Naive thymus-derived CD4-positive, alpha-beta T cell (primary cell): Measurements from ENCODE around the gene XYLT1. TPM values are rescaled to one million over a fixed set of nuclear protein-coding genes. Genes with fewer than 3 reads are reported as not detected.
A peak's percentile ranks its signal among the peaks of the same experiment; 100 is the strongest.

Experiments
- ATAC-seq: fragments of 150-1000 bp; cut with Tn5 transposase; 2 replicates; pipeline ENCODE4 v1.10.0; 2021; ENCODE audit warnings: mild to moderate bottlenecking, moderate library complexity
- CTCF ChIA-PET: fragments of 350-600 bp; sonication (Branson Sonifier 250); formaldehyde crosslinking; loops from one replicate; lab custom pipeline; 2021; ENCODE audit warnings: antibody characterized with exemption; lab: Charles Lee
- POLR2A ChIA-PET: fragments of 350-600 bp; sonication (Branson Sonifier 250); formaldehyde crosslinking; loops from one replicate; lab custom pipeline; 2021; ENCODE audit warnings: antibody characterized with exemption, inconsistent platforms; lab: Charles Lee
- DNase-seq, 9 donors: peaks; one replicate each; pipeline versions ENCODE4 v3.0.0 to v3.0.0-alpha.2; 2020 to 2022; ENCODE audit warnings: mixed read lengths in 1 of 9
- H3K27ac ChIP-seq: one replicate; pipeline ENCODE4 v1.7.0; 2013; ENCODE audit warnings: mild to moderate bottlenecking, low read depth, low read length, moderate library complexity
- H3K27me3 ChIP-seq, 2 donors: one replicate each; pipeline ENCODE4 v1.7.0; 2013; ENCODE audit warnings: low read length in 2 of 2, mild to moderate bottlenecking in 2 of 2, moderate library complexity in 2 of 2; ENCODE audit not compliant: control insufficient read depth in 2 of 2, insufficient read depth in 2 of 2
- H3K36me3 ChIP-seq, 3 experiments: 1 replicate in 2 of 3; 2 replicates in 1 of 3; pipeline ENCODE4 v1.7.0; 2013; ENCODE audit warnings: low read length in 3 of 3, mild to moderate bottlenecking in 3 of 3, moderate library complexity in 1 of 3; ENCODE audit not compliant: insufficient read depth in 3 of 3, control insufficient read depth in 2 of 3
- H3K4me1 ChIP-seq, 2 donors: one replicate each; pipeline ENCODE4 v1.7.0; 2013; ENCODE audit warnings: low read length in 2 of 2, mild to moderate bottlenecking in 2 of 2, moderate library complexity in 1 of 2; ENCODE audit not compliant: control insufficient read depth in 2 of 2, insufficient read depth in 2 of 2
- H3K4me3 ChIP-seq: 2 replicates; pipeline ENCODE4 v1.7.0; 2013; ENCODE audit warnings: mild to moderate bottlenecking, low read length
- H3K9me3 ChIP-seq, 3 experiments: 1 replicate in 2 of 3; 2 replicates in 1 of 3; pipeline ENCODE4 v1.7.0; 2013; ENCODE audit warnings: low read length in 3 of 3; ENCODE audit not compliant: control insufficient read depth in 2 of 3
- H3K27ac Mint-ChIP-seq, 9 donors: one replicate each; pipeline ENCODE4 v1.8.0; 2020 to 2022; ENCODE audit warnings: mixed read lengths in 9 of 9, mild to moderate bottlenecking in 8 of 9, moderate library complexity in 5 of 9, inconsistent platforms in 2 of 9
- H3K27me3 Mint-ChIP-seq, 5 donors: one replicate each; pipeline ENCODE4 v1.8.0; 2021 to 2022; ENCODE audit warnings: mixed read lengths in 5 of 5, mild to moderate bottlenecking in 1 of 5
- H3K36me3 Mint-ChIP-seq, 5 donors: one replicate each; pipeline ENCODE4 v1.8.0; 2020 to 2022; ENCODE audit warnings: mixed read lengths in 5 of 5, mild to moderate bottlenecking in 3 of 5, inconsistent platforms in 1 of 5
- H3K4me1 Mint-ChIP-seq, 7 donors: one replicate each; pipeline ENCODE4 v1.8.0; 2020 to 2022; ENCODE audit warnings: mixed read lengths in 7 of 7, mild to moderate bottlenecking in 3 of 7, inconsistent platforms in 1 of 7
- H3K4me3 Mint-ChIP-seq, 10 donors: one replicate each; pipeline ENCODE4 v1.8.0; 2020 to 2022; ENCODE audit warnings: mild to moderate bottlenecking in 10 of 10, mixed read lengths in 10 of 10, moderate library complexity in 6 of 10, inconsistent platforms in 2 of 10
- H3K9me3 Mint-ChIP-seq, 11 donors: one replicate each; pipeline ENCODE4 v1.8.0; 2020 to 2022; ENCODE audit warnings: mixed read lengths in 11 of 11, mild to moderate bottlenecking in 4 of 11, inconsistent platforms in 1 of 11, moderate library complexity in 1 of 11
- intact Hi-C, 2 donors: fragments of 100-400 bp; cut with micrococcal nuclease; formaldehyde crosslinking; loops; one replicate each; pipeline ENCODE4 v1.15.1; 2023
- polyA plus RNA-seq, 2 donors: library from polyadenylated mRNA; unstranded; fragments of 300-500 nt; fragmentation: Illumina TruSeq; gene quantifications; one replicate each; pipeline ENCODE4 v1.2.3, GENCODE V29; 2021
- total RNA-seq, 6 experiments: library from RNA in 5 of 6; stranded (reverse) in 5 of 6; gene quantifications; 1 replicate in 5 of 6; 2 replicates in 1 of 6; pipeline ENCODE4 v1.2.3 and lab custom pipeline; 2021 to 2026

The XYLT1 gene
- total and polyA plus RNA-seq, 7 experiments from 2014 or later = 1.9 to 50.4 (median 37.9) TPM

GRCh38 chr16:17466876-17467275, 3.9 kb downstream of the XYLT1 start:
- H3K4me3 Mint-ChIP-seq = peak overlapping the region in 5 of 10 donors; percentile 84 to 97 (median 94)
- H3K27me3 ChIP-seq = no peaks in the 10 kb centered on the region
- DNase-seq (no peak), ATAC-seq (no peak)
- H3K9me3 ChIP-seq = no peaks in the 10 kb centered on the region
- H3K27ac ChIP-seq = no peak overlapping the region
- H3K4me1 Mint-ChIP-seq = peaks cover 56 to 75% (median 68%) of the 10 kb centered on the region in 7 donors
- peaks cover 0 to 3% (median 0%) of the 10 kb centered on the region in 11 donors for H3K9me3 Mint-ChIP-seq
- no peak overlapping the region for H3K4me3 ChIP-seq
- H3K27me3 Mint-ChIP-seq = no peaks in the 10 kb centered on the region
- peak overlapping the region in 1 of 9 donors; percentile 1 for H3K27ac Mint-ChIP-seq
- ChIA-PET POLR2A (no interaction called here), CTCF (interaction anchor here (0.8 to 2.4 kb wide), 7 partner anchors 23 to 273 kb away, joined by 3 to 10 read pairs (median 4); no protein-coding TSS in a partner anchor)
- peaks cover 0 to 46% (median 20%) of the 10 kb centered on the region in 5 donors for H3K36me3 Mint-ChIP-seq
- H3K4me1 ChIP-seq = peaks cover 20 to 26% of the 10 kb centered on the region in 2 donors
- intact Hi-C loops = loop anchor here (5.0 to 10.0 kb wide), 3 partner anchors 190 to 605 kb away; no protein-coding TSS in a partner anchor
- no peaks in the 10 kb centered on the region for H3K36me3 ChIP-seq

GRCh38 chr16:17465460-17465859, 5.3 kb downstream of the XYLT1 start:
- CTCF ChIA-PET = interaction anchor here (0.7 to 1.1 kb wide), 3 partner anchors 13 to 1421 kb away, joined by 3 to 7 read pairs (median 3); no protein-coding TSS in a partner anchor
- H3K4me1 ChIP-seq = peaks cover 20 to 24% of the 10 kb centered on the region in 2 donors
- H3K4me1 Mint-ChIP-seq = peaks cover 61 to 83% (median 81%) of the 10 kb centered on the region in 7 donors

GRCh38 chr16:17463335-17463734, 7.4 kb downstream of the XYLT1 start:
- peaks cover 0 to 53% (median 31%) of the 10 kb centered on the region in 5 donors for H3K36me3 Mint-ChIP-seq
- peaks cover 46 to 83% (median 71%) of the 10 kb centered on the region in 7 donors for H3K4me1 Mint-ChIP-seq
- H3K36me3 ChIP-seq = no peaks in the 10 kb centered on the region
- POLR2A ChIA-PET = interaction anchor here (0.7 to 0.9 kb wide), 2 partner anchors 11 to 119 kb away, joined by 3 read pairs; no protein-coding TSS in a partner anchor
- CTCF ChIA-PET = interaction anchor here (0.5 to 0.9 kb wide), 2 partner anchors 13 to 549 kb away, joined by 3 read pairs; no protein-coding TSS in a partner anchor
- ATAC-seq = no peak
- H3K27me3 ChIP-seq = no peaks in the 10 kb centered on the region
- intact Hi-C loops = loop anchor here in 1 of 2 donors (10.0 kb wide), 1 partner anchor 229 kb away; no protein-coding TSS in a partner anchor
- H3K4me3 ChIP-seq = no peak overlapping the region
- H3K4me3 Mint-ChIP-seq = peak overlapping the region in 5 of 10 donors; percentile 20 to 43 (median 30)
- H3K27ac ChIP-seq = no peak overlapping the region
- H3K27me3 Mint-ChIP-seq = no peaks in the 10 kb centered on the region
- no peaks in the 10 kb centered on the region for H3K9me3 ChIP-seq
- H3K27ac Mint-ChIP-seq = peak overlapping the region in 4 of 9 donors; percentile 9 to 23 (median 17)
- DNase-seq = peak in 1 of 9 donors; percentile 8
- H3K9me3 Mint-ChIP-seq = no peaks in the 10 kb centered on the region
- peaks cover 8 to 19% of the 10 kb centered on the region in 2 donors for H3K4me1 ChIP-seq

More at GRCh38 chr16:17465460-17465859, 5.3 kb downstream of the XYLT1 start:
- H3K27me3 Mint-ChIP-seq = no peaks in the 10 kb centered on the region
- no peaks in the 10 kb centered on the region for H3K27me3 ChIP-seq
- H3K27ac ChIP-seq = no peak overlapping the region
- H3K4me3 ChIP-seq = no peak overlapping the region
- peak overlapping the region in 1 of 10 donors; percentile 15 for H3K4me3 Mint-ChIP-seq
- H3K9me3 ChIP-seq = no peaks in the 10 kb centered on the region
- H3K36me3 ChIP-seq = no peaks in the 10 kb centered on the region
- H3K9me3 Mint-ChIP-seq = peaks cover 0 to 3% (median 0%) of the 10 kb centered on the region in 11 donors
- no peak for DNase-seq
- H3K27ac Mint-ChIP-seq = no peak overlapping the region
- intact Hi-C loops = loop anchor here (5.0 to 10.0 kb wide), 3 partner anchors 188 to 603 kb away; no protein-coding TSS in a partner anchor
- ATAC-seq = no peak
- H3K36me3 Mint-ChIP-seq = peaks cover 0 to 53% (median 31%) of the 10 kb centered on the region in 5 donors
- POLR2A ChIA-PET = no interaction called here

- peaks cover 0 to 55% (median 31%) of the 10 kb centered on the region in 5 donors for H3K36me3 Mint-ChIP-seq
- ChIA-PET POLR2A (no interaction called here), CTCF (no interaction called here)
- H3K4me3 Mint-ChIP-seq = peak overlapping the region in 5 of 10 donors; percentile 6 to 25 (median 21)
- H3K4me3 ChIP-seq = no peak overlapping the region
- no peaks in the 10 kb centered on the region for H3K36me3 ChIP-seq
- H3K27me3 ChIP-seq = no peaks in the 10 kb centered on the region
- no peak for DNase-seq
- no peaks in the 10 kb centered on the region for H3K9me3 Mint-ChIP-seq
- peak overlapping the region in 3 of 9 donors; percentile 8 to 64 (median 23) for H3K27ac Mint-ChIP-seq
- ATAC-seq = peak; percentile 69
- H3K27me3 Mint-ChIP-seq = no peaks in the 10 kb centered on the region
- no peak overlapping the region for H3K27ac ChIP-seq
- peaks cover 0 to 7% of the 10 kb centered on the region in 2 donors for H3K4me1 ChIP-seq
- intact Hi-C loops = loop anchor here in 1 of 2 donors (10.0 kb wide), 1 partner anchor 227 kb away; no protein-coding TSS in a partner anchor
- H3K4me1 Mint-ChIP-seq = peaks cover 40 to 75% (median 63%) of the 10 kb centered on the region in 7 donors
- H3K9me3 ChIP-seq = no peaks in the 10 kb centered on the region
Measured at GRCh38 chr16:17461951-17462729, 8.6 kb downstream of the XYLT1 start.

GRCh38 chr16:17460890-17461289, 9.9 kb downstream of the XYLT1 start:
- Mint-ChIP-seq H3K27me3 (no peaks in the 10 kb centered on the region), H3K4me1 (peaks cover 31 to 64% (median 52%) of the 10 kb centered on the region in 7 donors), H3K4me3 (peak overlapping the region in 1 of 10 donors; percentile 5), H3K9me3 (no peaks in the 10 kb centered on the region), H3K36me3 (peaks cover 0 to 44% (median 28%) of the 10 kb centered on the region in 5 donors), H3K27ac (peak overlapping the region in 1 of 9 donors; percentile 68)
- CTCF ChIA-PET = interaction anchor here (0.6 to 1.2 kb wide), 2 partner anchors 14 to 259 kb away, joined by 3 read pairs; no protein-coding TSS in a partner anchor
- Histone ChIP-seq H3K4me1 (peaks cover 0 to 7% of the 10 kb centered on the region in 2 donors), H3K4me3 (no peak overlapping the region), H3K27me3 (no peaks in the 10 kb centered on the region), H3K9me3 (no peaks in the 10 kb centered on the region), H3K27ac (no peak overlapping the region), H3K36me3 (no peaks in the 10 kb centered on the region)
- POLR2A ChIA-PET = no interaction called here
- no peak for ATAC-seq
- DNase-seq = no peak
- intact Hi-C loops = loop anchor here in 1 of 2 donors (10.0 kb wide), 1 partner anchor 226 kb away; no protein-coding TSS in a partner anchor

GRCh38 chr16:17459903-17460521, 10.7 kb downstream of the XYLT1 start:
- DNase-seq (no peak), ATAC-seq (no peak)
- Mint-ChIP-seq H3K27ac (peak overlapping the region in 1 of 9 donors; percentile 50), H3K4me1 (peaks cover 28 to 57% (median 44%) of the 10 kb centered on the region in 7 donors), H3K27me3 (no peaks in the 10 kb centered on the region), H3K4me3 (no peak overlapping the region), H3K36me3 (peaks cover 0 to 46% (median 25%) of the 10 kb centered on the region in 5 donors), H3K9me3 (no peaks in the 10 kb centered on the region)
- no peaks in the 10 kb centered on the region for H3K9me3 ChIP-seq
- intact Hi-C loops = loop anchor here in 1 of 2 donors (10.0 kb wide), 1 partner anchor 225 kb away; no protein-coding TSS in a partner anchor
- no peak overlapping the region for H3K27ac ChIP-seq
- CTCF ChIA-PET = interaction anchor here (0.6 to 1.2 kb wide), 2 partner anchors 57 to 258 kb away, joined by 3 read pairs; no protein-coding TSS in a partner anchor
- POLR2A ChIA-PET = no interaction called here
- H3K36me3 ChIP-seq = no peaks in the 10 kb centered on the region
- peaks cover 0 to 7% of the 10 kb centered on the region in 2 donors for H3K4me1 ChIP-seq
- H3K27me3 ChIP-seq = no peaks in the 10 kb centered on the region
- no peak overlapping the region for H3K4me3 ChIP-seq
